HT1080 (cell line): ENCODE results near the gene GALR3. TPM values are rescaled to one million over a fixed set of nuclear protein-coding genes. Genes with fewer than 3 reads are reported as not detected.
A peak's percentile ranks its signal among the peaks of the same experiment; 100 is the strongest.

Experiments
- DNase-seq: peaks from one replicate; pipeline ENCODE4 v3.0.0-alpha.2; 2015; ENCODE audit warnings: low read depth
- total RNA-seq: library from RNA; depleted of rRNA; stranded (reverse); fragments of >200 nt; shearing (Covaris generic); gene quantifications from 2 replicates; pipeline ENCODE4 v1.2.3, GENCODE V29; 2014

GALR3 gene
- total RNA-seq, 1 experiment from 2014 or later: not detected

- DNase-seq: no peak
These were observed 20.6 kb upstream of the GALR3 start for GRCh38 chr22:37802310-37803194.

- DNase-seq: no peak
These were observed 20.0 kb upstream of the GALR3 start for GRCh38 chr22:37803195-37803638.

- DNase-seq: no peak
These were observed 19.4 kb upstream of the GALR3 start for GRCh38 chr22:37803639-37804351.

DNA sequence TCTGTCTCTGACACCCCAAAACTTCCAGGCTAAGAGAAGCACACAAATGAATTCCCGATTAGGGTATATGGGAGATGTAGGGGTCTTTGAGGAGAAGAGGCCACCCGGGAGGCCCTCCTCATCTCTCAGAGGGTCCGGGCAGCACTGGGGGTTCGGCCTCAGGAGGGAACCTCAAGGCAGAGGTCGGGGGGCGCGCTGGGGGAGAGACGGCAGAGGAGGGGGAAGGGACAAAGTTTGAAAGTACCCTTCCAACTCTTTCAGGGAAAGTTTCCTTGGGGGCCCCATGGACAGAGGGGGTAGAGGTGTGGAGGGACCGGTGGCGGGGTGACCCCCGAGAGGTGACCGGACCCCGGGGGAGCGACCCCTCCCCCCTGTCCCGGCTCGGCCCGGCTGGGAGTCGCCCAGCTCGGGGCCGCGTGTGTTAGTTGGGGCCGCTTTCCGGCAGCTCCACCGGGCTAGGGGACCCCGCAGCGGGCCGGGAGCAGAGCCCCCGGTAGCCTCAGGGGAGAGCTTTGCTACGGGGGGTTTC lies 18.8 kb upstream of the GALR3 start:
- no peak for DNase-seq

DNA sequence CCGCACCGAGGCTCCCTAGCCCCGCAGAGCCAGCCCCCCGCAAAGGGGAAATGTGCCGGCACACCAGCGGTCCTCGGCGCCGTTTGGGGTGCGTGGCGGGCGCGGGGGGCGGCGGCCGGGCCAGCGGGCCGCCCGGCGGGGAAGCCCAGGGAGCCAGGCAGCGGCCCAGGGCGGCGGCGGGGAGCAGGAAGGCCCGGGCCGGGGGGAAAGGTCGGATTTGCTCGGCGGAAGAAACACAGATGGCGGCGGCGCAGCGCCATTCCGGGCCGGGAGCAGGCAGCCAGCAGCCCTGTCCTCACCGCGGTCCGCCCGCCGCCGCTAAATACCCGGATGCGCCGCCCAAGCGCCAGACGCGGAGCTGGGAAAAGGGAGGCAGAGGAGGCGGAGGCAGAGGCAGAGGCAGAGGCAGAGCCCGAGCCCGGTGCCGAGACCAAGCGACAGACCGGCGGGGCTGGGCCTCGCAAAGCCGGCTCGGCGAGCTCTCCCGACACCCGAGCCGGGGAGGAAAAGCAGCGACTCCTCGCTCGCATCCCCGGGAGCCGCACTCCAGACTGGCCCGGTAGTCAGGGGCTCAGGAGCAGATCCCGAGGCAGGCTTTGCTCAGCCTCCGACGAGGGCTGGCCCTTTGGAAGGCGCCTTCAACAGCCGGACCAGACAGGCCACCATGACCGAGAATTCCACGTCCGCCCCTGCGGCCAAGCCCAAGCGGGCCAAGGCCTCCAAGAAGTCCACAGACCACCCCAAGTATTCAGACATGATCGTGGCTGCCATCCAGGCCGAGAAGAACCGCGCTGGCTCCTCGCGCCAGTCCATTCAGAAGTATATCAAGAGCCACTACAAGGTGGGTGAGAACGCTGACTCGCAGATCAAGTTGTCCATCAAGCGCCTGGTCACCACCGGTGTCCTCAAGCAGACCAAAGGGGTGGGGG lies 18.0 kb upstream of the GALR3 start:
- DNase-seq: peak; percentile 75

GRCh38 chr22:37805810-37806277 lies 17.3 kb upstream of the GALR3 start:
- DNase-seq: no peak

- peak; percentile 39 for DNase-seq
These were observed 16.5 kb upstream of the GALR3 start for GRCh38 chr22:37806409-37807333.

GRCh38 chr22:37807410-37808293 lies 15.5 kb upstream of the GALR3 start, which contains the start of gene GCAT:
Gene GCAT, plus strand, starts transcription at chr22:37807934. Its CDS starts 34 bp downstream, at chr22:37807968.
- peak; percentile 89 for DNase-seq

GRCh38 chr22:37808294-37808657 lies 14.9 kb upstream of the GALR3 start:
- DNase-seq: no peak

DNA sequence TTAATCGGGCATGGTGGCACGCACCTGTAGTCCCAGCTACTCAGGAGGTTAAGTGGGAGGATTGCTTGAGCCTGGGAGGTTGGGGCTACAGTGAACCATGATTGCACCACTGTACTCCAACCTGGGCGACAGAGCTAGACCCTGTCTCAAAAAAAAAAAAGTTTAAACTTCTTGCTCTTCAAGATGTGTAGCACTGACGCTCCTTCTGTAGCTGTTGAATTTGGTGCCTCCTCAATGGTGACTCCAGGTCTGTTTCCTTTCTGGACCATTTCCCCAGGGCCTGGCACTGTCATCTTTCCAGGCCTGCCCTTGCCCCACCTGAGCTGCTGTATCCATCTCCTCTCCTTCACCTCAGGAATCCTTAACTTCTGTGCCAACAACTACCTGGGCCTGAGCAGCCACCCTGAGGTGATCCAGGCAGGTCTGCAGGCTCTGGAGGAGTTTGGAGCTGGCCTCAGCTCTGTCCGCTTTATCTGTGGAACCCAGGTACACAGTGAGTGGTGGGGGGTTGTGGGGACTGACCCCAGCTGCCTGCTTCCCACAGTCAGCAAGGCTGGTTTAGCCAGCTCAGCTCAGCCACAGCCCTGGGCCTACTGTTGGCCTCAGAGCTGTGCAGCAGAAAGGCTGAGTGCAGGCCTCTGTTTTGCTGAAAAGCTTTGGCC lies 13.4 kb upstream of the GALR3 start:
- DNase-seq: no peak

GRCh38 chr22:37811867-37812266 lies 11.3 kb upstream of the GALR3 start:
- no peak for DNase-seq

- DNase-seq: no peak
These were observed 10.1 kb upstream of the GALR3 start for GRCh38 chr22:37812869-37813678.

GRCh38 chr22:37815593-37815992 lies 7.6 kb upstream of the GALR3 start:
- no peak for DNase-seq

DNA sequence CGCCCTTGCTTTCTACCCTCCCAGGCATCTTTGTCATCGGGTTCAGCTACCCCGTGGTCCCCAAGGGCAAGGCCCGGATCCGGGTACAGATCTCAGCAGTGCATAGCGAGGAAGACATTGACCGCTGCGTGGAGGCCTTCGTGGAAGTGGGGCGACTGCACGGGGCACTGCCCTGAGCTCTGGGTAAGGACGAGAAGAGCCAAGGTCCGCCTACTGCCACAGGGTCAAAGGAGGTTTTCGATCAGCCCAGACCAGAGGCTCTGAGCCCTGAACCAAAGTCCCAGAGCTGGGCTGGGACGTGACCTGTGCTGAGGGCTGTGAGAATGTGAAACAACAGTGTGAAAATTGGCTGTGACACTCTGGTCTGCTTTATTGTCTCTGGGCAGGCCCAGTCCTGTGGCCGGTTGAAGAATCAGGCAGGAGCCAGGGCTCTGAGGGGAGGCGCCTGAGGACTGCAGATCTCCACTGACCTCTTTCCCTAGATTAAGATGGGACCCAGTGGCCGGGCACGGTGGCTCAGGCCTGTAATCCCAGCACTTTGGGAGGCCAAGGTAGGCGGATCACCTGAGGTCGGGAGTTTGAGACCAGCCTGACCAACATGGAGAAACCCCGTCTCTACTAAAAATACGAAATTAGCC lies 6.5 kb upstream of the GALR3 start:
- no peak for DNase-seq

GRCh38 chr22:37817705-37818408 lies 5.3 kb upstream of the GALR3 start:
- peak; percentile 83 for DNase-seq

DNA sequence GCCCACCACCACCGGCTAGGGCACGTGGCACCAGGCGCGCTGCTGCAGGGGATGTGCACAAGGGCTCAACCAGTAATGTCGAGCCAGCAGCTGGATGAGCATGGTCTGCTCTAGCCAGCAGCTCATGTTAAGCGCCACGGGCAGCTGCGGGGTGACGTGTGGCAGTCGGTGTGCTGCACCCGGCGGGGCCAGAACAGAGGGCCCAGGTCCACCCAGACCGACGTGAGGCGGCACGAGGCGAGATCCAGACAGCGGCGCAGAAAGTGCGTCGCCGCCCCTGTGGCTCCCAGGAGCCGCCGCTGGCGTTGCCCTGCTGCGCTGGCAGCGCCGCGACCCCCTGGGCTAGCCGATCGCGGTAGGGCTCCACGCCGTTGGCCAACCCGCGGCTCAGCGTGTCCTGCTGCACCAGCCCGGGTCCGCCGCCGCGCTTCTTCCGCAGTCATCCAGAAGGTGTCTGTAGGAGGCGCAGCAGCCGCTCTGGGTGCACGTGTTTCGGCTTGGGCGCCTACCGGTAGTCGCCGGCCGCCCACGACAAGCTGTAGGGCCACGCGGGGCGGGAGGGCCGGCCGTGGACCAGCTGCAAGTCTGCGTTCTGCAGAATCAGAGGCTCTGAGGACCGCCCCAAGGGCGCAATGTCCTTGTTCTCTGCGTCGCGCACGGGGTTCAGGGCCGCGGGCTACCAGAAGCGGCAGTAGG lies 4.6 kb upstream of the GALR3 start:
- DNase-seq: no peak
